Epithelial cell of prostate (primary cell): ENCODE data around the gene CCDC196.
"Not testable (repeated sequence)": the region's sequence is repeated elsewhere in the genome, so short reads cannot be mapped to it uniquely, and the experiment has no call there.

ENCODE experiments used
- DNase-seq: peaks from one replicate; pipeline ENCODE4 v3.0.0-alpha.2; 2011; ENCODE audit warnings: low read depth, low spot score
- H3K27ac ChIP-seq: fragments of 450-650 bp; 2 replicates; pipeline ENCODE4 v1.5.1; 2017; ENCODE audit warnings: mild to moderate bottlenecking

CCDC196 gene

GRCh38 chr14:66493750-66494149, 7.6 kb downstream of the CCDC196 start:
- DNase-seq, result no peak
- H3K27ac ChIP-seq, result no peak overlapping the region

GRCh38 chr14:66495218-66496098, 9.3 kb downstream of the CCDC196 start:
- no peak for DNase-seq
- H3K27ac ChIP-seq, result no peak overlapping the region

GRCh38 chr14:66496188-66496807, 10.1 kb downstream of the CCDC196 start:
- H3K27ac ChIP-seq, result no peak overlapping the region
- DNase-seq, result no peak

GRCh38 chr14:66496911-66497310, 10.7 kb downstream of the CCDC196 start:
- DNase-seq, result no peak
- H3K27ac ChIP-seq, result no peak overlapping the region

GRCh38 chr14:66498311-66498710, 12.1 kb downstream of the CCDC196 start:
- no peak for DNase-seq
- H3K27ac ChIP-seq, result no peak overlapping the region

GRCh38 chr14:66501592-66501991, 15.4 kb downstream of the CCDC196 start:
- H3K27ac ChIP-seq, result no peak overlapping the region
- DNase-seq, result no peak

- not testable (repeated sequence) for DNase-seq, H3K27ac ChIP-seq
These were observed 16.7 kb downstream of the CCDC196 start for GRCh38 chr14:66502836-66503235.

- peak; percentile 31 for DNase-seq
- no peak overlapping the region for H3K27ac ChIP-seq
These were observed 17.4 kb downstream of the CCDC196 start for GRCh38 chr14:66503532-66503931.

- DNase-seq, result no peak
- peak overlapping the region; percentile 83 for H3K27ac ChIP-seq
These were observed 21.1 kb downstream of the CCDC196 start for GRCh38 chr14:66507181-66507721.

- H3K27ac ChIP-seq, result peak within 1 kb of the TSS; percentile 83
- DNase-seq, result peak; percentile 97
These were observed 21.8 kb downstream of the CCDC196 start, which contains the start of gene GPHN for GRCh38 chr14:66507722-66508546. Gene GPHN (plus strand): TSS chr14:66508147.

GRCh38 chr14:66508547-66508845, 22.3 kb downstream of the CCDC196 start:
- H3K27ac ChIP-seq, result peak overlapping the region; percentile 83
- DNase-seq, result no peak

GRCh38 chr14:66508846-66509621, 22.9 kb downstream of the CCDC196 start:
- H3K27ac ChIP-seq, result peak overlapping the region; percentile 83
- DNase-seq, result no peak

- no peak overlapping the region for H3K27ac ChIP-seq
- DNase-seq, result no peak
These were observed 23.7 kb downstream of the CCDC196 start for GRCh38 chr14:66509874-66510273.

GRCh38 chr14:66511849-66512248, 25.7 kb downstream of the CCDC196 start:
- DNase-seq, result no peak
- no peak overlapping the region for H3K27ac ChIP-seq

- no peak overlapping the region for H3K27ac ChIP-seq
- no peak for DNase-seq
These were observed 28.0 kb downstream of the CCDC196 start for GRCh38 chr14:66514213-66514612.

GRCh38 chr14:66530526-66530925, 44.4 kb downstream of the CCDC196 start:
- DNase-seq, result no peak
- H3K27ac ChIP-seq, result no peak overlapping the region

- H3K27ac ChIP-seq, result no peak overlapping the region
- DNase-seq, result no peak
These were observed 52.9 kb downstream of the CCDC196 start for GRCh38 chr14:66539034-66539433.

GRCh38 chr14:66540038-66540437, 53.9 kb downstream of the CCDC196 start:
- no peak for DNase-seq
- H3K27ac ChIP-seq, result no peak overlapping the region

- H3K27ac ChIP-seq, result no peak overlapping the region
- DNase-seq, result no peak
These were observed 55.5 kb downstream of the CCDC196 start for GRCh38 chr14:66541627-66542026.

GRCh38 chr14:66543996-66544395, 57.8 kb downstream of the CCDC196 start:
- H3K27ac ChIP-seq, result no peak overlapping the region
- no peak for DNase-seq
